GM21367 (cell line): Measurements from ENCODE around the gene MARCHF10.
"Not testable (repeated sequence)": the region's sequence is repeated elsewhere in the genome, so short reads cannot be mapped to it uniquely, and the experiment has no call there.

Experiments
- ATAC-seq: cut with Tn5 transposase; IDR thresholded peaks from one replicate; pipeline ENCODE4 v1.9.1; 2021; ENCODE audit not compliant: unreplicated experiment

The MARCHF10 gene

DNA sequence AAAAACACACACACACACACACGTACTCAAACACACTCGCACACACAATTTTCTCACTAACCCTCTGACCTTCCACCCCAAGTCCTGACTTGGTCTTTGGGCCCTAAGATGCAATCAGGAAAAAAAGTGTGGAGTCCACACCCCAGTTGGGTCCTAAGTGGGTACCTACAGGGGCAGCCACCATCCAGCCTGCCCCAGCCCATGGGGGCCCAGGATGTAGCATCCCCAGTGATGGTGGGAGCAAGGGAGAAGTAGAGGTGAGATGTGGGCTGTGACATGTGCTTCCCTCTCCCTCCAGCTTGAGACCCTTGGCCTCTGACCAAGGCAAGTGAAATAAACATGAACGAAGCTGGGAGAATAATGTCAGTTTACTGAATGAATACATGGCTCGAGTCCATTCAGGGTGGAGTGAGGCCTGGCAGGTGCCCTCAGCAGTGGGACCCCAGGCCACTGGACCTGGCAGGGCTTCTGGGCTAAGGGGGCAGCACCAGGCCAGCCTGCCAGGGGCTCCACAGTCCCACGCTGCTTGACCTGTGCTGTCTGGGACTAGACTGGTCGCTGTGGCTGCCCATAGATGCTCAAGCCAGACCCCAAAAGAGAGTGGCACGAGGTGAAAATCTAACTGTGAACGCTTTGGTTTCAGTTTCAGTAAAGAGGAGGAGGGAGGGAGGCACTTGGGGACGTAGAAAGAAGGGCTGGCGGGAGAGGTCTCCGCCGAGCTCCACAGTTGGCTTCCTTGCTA, 107.0 kb downstream of the MARCHF10 start:
- ATAC-seq: no peak

DNA sequence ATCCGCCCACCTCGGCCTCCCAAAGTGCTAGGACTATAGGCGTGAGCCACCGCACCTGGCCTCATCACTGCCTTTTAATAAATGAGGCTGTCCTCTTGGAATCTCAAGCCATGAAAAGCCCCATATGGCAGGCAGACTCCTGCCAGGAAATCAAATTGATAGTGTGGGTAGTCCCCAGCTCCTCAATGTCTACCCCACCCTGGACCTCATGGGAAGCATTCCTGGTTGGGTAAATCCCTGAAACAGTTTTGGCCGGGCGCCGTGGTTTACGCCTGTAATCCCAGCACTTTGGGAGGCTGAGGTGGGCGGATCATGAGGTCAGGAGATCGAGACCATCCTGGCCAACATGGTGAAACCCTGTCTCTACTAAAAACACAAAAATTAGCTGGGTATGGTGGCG, 109.7 kb downstream of the MARCHF10 start:
- ATAC-seq: not testable (repeated sequence)

DNA sequence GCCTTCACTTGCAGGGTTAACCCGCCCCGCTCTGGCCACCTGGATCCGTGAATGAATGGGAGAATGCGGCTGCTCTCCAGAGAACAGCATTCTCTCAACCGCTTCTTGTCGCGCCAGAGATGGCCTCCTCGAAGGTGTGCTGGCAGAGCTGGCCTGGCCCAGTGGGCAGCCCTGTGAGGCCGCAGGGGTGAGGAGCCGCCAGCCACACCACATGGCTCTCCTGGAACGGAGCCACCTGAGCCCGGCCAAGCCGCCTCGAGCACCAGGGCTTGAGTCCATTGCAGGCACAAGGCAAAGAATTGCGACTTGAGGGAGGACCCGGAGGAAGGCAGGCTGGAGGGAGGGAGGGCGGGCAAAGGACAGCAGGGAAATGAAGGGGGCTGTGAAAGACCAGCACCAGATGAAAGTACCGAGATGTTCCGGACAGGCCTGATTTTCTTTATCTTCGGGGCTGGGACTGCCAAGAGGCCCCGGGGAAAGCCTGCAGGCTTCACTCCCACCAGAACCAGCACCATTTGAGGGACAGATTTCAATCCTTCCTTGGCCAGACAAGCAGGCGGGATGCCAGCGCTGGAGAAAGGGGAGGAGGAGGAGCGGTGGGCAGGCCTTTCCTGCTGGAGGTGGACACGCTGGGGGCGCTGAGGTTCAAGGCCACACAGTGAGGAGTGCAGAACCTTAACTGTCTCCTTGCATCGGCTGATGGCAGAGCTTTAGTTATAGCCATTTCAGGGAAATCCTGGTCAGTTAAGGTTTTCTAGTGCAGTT, 111.2 kb downstream of the MARCHF10 start:
- no peak for ATAC-seq

DNA sequence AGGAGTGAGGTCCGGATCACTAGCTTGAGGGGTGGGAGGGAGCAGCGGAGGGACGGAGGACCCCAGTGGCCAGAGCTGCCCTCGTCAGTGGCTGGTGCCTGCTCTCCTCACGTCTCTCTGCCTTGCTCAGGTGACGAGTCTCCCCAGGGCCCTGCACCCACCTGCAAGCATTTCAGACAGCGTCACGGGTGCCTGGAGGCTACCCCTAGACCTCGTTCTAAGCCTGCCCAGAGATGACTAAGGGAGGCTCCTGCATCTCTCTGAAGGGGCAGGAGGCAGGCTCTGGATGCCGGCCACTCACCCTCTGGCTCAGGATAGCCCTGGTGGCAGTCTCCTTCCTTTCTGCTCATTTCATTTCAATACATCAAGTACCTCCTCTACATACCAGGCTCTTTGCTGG, 111.9 kb downstream of the MARCHF10 start:
- ATAC-seq: no peak

DNA sequence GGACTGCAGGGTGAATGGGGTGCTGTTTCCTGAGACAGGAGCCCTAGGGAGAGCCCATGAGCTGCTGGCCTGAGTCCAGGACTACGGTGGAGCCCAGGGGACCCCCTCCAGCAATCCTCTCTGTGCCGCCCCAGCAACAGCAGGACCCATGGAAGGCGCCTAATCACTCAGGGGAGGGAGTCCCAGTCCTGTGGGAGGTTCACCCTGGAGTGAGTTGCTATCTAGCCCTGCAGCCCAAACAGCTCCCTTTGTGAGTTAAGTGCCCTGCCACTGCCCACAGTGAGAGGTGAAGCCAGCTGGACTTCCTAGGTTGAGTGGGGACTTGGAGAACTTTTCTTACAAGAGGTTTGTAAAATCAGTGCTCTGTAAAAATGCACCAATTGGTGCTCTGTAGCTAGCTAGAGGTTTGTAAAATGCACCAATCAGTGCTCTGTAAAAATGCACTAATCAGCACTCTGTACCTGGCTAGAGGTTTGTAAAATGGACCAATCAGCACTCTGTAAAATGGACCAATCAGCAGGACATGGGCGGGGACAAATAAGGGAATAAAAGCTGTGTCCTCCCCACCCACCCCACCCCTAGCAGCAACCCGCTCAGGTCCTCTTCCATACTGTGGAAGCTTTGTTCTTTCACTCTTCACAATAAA, 112.9 kb downstream of the MARCHF10 start:
- ATAC-seq: not testable (repeated sequence)

DNA sequence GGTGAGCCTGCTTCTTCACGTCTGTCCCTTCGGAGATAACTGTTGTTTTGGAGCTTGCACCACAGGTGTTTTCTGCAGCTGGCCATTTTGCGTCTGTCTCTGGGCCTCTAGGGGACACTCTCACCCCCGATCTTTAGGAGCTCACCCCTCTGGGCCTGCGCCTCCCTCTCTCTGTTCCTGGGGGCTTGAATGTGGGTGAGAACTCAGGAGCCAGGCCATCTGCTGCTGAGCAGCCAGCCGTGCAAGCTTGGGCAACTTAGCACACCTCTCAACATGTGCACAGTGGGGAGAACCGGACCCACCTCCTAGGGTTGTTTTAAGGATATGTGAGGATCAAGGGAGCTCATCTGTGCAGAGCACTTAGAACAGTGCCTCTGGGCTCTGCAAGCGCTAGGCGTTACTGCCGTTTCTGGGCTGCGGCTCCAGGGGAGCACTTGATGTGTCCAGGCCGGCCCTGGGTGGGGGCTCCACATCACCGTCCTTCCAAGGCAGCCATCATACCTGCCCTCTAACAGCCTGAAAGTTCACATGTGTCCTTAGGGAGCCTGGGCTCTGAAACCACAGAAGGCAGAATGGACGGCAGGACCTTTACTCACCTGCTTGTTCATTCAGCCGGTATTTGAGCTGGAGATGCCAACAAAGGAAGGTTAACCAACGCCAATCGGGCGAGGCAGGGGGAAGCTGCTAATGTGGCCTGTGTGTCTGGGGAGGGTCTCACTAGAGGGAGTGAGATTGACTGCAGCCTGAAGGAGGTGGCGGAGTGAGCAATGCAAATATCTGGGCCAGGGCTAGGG, 114.3 kb downstream of the MARCHF10 start:
- ATAC-seq: no peak

DNA sequence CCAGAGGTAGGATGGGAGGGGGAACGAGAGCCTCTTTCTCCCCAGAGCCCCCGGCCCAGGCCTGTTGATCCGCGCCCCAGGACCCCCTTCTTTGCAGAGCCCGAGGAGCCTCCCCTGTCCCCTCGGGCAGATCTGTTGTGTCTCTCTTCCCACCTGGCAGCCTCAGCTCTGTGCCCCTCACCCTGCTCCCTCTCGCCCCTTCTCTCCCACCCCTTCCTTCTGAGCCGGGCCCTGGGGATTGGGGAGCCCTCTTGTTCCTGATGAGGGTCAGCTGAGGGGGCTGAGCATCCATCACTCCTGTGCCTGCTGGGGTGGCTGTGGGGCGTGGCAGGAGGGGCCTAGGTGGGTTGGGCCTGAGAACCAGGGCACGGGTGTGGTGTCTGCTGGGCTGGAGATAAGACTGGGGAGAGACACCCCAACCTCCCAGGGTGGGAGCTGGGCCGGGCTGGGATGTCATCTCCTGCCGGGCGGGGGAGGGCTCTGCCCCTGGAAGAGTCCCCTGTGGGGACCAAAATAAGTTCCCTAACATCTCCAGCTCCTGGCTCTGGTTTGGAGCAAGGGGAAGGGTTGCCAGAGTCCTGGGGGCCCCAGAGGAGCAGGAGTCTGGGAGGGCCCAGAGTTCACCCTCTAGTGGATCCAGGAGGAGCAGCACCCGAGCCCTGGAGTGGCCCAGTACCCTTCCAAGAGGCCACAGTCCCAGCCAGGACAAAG, 115.2 kb downstream of the MARCHF10 start:
- no peak for ATAC-seq

DNA sequence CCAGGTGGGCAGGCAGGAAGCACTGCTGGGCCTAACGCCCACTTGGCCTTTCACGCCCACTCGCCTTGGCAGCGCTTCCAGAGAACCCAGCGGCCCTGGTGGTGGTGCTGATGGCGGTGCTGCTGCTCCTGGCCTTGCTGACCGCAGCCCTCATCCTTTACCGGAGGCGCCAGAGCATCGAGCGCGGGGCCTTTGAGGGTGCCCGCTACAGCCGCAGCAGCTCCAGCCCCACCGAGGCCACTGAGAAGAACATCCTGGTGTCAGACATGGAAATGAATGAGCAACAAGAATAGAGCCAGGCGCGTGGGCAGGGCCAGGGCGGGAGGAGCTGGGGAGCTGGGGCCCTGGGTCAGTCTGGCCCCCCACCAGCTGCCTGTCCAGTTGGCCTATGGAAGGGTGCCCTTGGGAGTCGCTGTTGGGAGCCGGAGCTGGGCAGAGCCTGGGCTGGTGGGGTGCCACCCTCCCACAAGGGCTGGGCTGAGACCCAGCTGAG, 115.9 kb downstream of the MARCHF10 start:
- ATAC-seq: no peak

DNA sequence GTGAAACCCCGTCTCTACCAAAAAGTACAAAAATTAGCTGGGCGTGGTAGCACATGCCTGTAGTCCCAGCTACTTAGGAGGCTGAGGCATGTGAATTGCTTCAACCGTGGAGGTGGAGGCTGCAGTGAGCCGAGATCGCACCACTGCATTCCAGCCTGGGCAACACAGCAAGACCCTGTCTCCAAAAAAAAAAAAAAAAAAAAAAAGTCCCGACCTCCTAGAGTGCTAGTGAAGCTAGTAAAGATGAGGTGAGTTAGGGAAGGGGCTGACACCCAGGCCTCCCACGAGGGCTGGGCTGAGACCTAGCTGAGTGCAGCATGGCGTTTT, 116.6 kb downstream of the MARCHF10 start:
- ATAC-seq: not testable (repeated sequence)

DNA sequence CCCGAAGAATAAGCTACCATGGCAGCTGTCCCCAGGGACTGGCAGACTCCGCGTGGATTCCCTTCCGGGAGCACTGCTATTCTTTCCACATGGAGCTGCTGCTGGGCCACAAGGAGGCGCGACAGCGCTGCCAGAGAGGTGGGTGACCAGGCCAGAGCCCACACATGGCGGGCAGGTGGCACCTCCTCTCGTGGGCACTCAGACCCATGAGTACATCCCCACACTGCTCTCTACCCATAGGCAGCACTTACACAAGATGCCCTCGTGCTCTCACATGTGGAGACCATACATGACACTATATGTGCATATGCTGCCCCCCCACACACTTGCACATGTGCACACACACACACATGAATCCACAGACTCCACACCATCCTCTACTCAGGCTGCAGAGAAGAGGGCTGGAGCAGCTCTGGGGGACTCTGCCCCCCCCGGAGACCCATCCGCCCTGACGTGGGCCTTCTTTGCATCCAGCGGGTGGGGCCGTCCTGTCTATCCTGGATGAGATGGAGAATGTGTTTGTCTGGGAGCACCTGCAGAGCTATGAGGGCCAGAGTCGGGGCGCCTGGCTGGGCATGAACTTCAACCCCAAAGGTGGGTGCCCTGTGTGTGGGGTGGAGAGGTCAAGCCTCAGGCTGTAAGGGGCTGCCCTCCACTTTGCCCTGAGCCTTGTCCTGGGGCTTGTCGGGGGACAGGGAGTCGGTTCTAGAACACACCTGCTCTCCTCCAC, 117.8 kb downstream of the MARCHF10 start:
- no peak for ATAC-seq

DNA sequence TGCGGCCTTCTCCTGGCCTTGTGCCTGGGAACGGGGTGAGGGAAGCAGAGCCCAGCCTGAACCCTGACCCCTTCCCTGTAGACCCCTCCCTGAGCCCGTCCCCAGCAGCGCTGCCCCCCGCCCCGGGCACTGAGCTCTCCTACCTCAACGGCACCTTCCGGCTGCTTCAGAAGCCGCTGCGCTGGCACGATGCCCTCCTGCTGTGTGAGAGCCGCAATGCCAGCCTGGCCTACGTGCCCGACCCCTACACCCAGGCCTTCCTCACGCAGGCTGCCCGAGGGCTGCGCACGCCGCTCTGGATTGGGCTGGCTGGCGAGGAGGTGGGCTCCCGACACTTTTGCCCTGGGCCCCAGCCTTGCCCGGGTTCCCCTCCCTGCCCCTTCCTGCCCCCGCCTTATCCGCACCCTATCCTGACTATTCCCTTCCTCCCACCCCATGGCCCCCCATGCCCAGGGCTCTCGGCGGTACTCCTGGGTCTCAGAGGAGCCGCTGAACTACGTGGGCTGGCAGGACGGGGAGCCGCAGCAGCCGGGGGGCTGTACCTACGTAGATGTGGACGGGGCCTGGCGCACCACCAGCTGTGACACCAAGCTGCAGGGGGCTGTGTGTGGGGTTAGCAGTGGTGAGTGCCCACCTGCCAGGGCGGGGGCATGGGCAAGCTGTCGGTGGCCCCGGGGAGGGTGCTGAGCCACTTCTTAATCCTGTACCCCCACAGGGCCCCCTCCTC, 118.5 kb downstream of the MARCHF10 start:
- ATAC-seq: no peak

DNA sequence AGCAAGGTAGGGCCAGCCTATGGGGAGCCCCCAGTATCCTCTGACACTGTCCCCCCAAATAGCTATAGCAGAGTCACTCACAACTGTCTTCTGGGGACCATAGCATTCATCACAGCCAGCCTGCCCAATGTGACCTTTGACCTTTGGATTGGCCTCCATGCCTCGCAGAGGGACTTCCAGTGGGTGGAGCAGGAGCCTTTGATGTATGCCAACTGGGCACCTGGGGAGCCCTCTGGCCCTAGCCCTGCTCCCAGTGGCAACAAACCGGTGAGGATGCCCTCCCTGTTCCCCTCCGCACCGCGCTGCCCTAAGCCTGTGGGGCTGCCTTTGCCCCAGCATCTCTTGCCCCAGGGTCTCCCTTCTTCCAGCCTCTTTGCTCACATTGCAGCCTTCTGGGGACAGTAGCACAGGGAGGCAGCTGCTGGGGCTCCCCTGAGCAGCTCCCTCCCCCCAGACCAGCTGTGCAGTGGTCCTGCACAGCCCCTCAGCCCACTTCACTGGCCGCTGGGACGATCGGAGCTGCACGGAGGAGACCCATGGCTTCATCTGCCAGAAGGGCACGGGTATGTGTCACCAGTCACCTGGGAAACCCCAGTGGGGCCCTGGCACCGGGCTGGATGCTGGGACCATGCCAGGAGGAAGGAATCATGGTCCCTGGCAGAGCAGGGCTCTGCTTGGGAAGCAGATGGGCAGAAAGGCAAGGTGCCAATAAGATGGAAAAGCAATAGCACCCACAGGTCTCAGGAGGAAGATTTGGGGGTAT, 119.5 kb downstream of the MARCHF10 start:
- no peak for ATAC-seq

DNA sequence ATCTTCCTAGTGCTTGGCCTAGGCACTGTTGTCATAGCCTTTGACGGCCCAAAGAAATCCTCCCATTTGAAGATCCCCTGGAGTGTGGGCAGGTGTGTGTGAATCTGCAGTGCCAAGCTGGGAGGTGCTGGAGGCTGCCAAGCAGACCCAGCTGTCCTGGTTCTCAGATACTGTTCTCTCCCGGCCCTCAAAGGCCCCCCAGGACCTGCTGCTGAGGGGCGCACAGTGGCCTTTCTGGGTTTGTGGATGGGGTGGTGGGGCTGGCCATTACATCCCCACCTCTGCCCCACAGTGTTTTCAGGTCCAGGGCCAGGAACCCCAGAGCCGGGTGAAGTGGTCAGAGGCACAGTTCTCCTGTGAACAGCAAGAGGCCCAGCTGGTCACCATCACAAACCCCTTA, 120.1 kb downstream of the MARCHF10 start:
- ATAC-seq: no peak

DNA sequence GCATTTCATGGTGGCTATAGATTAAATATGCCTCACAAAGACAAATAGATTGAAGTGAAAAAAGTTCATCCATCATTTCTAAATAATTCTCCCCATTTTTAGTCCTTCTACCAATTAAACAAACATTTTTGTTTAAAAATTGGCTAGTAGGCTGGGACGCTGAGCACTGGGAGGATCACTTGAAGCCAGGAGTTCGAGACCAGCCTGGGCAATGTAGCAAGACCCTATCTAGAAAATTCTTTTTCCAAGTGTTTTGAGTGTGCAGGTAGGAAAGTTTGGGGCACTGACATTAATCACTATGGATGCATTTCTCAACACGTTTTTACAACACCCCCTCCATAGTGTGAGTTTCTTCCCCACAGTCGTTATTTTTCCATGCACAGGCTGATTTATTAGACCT, 123.9 kb downstream of the MARCHF10 start:
- ATAC-seq: no peak

DNA sequence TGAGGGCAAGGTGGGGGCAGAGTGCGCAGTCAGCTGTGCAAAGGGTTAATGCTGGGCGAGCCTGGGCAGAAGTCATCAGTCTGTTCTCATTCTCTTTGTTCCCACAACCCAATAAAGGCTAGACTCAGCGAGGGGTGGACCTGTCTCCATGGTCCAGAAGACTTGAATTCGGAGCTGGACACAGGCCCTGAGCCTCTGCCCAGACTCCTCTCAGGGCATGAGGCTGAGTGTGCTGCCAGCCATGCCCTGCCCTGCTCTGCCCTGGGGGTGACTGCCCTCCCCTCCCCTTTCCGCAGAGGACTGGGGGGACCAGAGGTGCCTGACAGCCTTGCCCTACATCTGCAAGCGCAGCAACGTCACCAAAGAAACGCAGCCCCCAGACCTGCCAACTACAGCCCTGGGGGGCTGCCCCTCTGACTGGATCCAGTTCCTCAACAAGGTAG, 126.2 kb downstream of the MARCHF10 start:
- ATAC-seq: no peak

DNA sequence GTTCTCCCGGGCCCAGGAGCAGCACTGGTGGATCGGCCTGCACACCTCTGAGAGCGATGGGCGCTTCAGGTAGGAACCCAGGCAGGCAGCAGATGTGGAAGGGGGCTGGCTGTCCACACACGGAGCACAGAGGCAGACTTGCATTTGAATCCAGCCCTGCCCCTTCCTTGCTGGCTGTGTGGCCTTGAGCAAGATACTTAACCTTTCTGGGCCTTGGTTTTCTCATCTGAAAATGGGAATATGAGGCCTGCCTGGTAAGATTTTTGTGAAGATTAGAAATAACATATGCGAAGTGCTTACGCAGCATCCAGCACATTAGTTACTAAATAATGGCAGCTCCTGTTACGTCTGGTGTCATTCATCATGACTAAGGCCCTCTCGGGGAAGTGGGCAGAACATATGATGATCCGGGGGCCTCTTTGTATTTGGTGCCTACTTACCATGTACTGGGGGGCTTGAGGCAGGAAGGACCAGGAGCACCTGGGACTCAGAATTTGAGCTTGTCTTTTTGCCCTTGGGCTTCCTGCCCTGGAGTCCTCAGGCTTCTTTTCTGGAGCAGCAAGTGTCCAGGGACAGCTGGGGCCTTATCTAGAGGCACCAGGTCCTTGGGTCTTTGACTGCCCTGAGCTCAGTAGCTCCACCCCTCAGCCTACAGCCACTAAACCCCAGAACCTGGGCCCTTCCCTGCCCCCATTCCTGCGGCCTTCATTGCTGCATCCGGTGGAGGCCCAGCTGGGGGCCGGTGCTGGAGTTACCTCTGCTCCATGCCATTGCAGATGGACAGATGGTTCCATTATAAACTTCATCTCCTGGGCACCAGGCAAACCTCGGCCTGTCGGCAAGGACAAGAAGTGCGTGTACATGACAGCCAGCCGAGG, 126.8 kb downstream of the MARCHF10 start:
- no peak for ATAC-seq

DNA sequence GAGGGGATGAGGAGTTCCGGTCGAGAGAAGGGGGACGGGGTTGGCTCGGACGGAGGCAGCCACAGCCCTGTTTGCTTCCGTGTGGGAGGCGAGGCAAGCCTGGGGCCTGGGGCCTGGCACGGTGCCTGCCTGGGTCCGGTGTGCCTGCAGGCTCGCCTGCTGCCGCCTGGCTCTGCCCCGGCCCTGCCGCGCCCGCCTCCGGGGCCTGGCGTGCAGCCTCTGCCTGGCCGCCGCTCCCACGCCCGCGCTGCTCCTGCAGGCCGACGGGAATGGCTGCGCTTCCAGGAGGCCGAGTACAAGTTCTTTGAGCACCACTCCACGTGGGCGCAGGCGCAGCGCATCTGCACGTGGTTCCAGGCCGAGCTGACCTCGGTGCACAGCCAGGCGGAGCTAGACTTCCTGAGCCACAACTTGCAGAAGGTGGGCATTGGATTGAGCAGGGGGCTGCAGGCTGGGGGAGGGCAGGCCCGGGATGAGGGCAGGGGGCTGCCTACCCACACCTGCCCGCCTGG, 127.5 kb downstream of the MARCHF10 start:
- ATAC-seq: no peak
